Thyroid gland (tissue), 4 donors: ENCODE results near the gene FAM13B.

ENCODE experiments used
- POLR2A ChIP-seq, 2 donors: fragments of 450-650 bp; IDR thresholded peaks; one replicate each; pipeline ENCODE4 v1.6.1; 2017; ENCODE audit warnings: antibody characterized with exemption in 2 of 2, mild to moderate bottlenecking in 2 of 2, moderate library complexity in 1 of 2
- TF ChIP-seq, protein P1 (sequence below), 6 experiments: fragments of 200-600 bp in 3 of 6; fragments of 450-650 bp in 3 of 6; sonication (generic) in 3 of 6; IDR thresholded peaks; one replicate each; pipeline ENCODE4 v1.5.1; 2016 to 2019; ENCODE audit warnings: antibody characterized with exemption in 6 of 6, mild to moderate bottlenecking in 2 of 6, inconsistent platforms in 1 of 6, moderate library complexity in 1 of 6

- TF ChIP-seq, protein P1, sequence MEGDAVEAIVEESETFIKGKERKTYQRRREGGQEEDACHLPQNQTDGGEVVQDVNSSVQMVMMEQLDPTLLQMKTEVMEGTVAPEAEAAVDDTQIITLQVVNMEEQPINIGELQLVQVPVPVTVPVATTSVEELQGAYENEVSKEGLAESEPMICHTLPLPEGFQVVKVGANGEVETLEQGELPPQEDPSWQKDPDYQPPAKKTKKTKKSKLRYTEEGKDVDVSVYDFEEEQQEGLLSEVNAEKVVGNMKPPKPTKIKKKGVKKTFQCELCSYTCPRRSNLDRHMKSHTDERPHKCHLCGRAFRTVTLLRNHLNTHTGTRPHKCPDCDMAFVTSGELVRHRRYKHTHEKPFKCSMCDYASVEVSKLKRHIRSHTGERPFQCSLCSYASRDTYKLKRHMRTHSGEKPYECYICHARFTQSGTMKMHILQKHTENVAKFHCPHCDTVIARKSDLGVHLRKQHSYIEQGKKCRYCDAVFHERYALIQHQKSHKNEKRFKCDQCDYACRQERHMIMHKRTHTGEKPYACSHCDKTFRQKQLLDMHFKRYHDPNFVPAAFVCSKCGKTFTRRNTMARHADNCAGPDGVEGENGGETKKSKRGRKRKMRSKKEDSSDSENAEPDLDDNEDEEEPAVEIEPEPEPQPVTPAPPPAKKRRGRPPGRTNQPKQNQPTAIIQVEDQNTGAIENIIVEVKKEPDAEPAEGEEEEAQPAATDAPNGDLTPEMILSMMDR (IDR thresholded peaks at IDR 0.05) = no peak
- no peak for TF ChIP-seq POLR2A (IDR thresholded peaks at IDR 0.05)
Measured at GRCh38 chr5:138078006-138078643, 45.2 kb upstream of the FAM13B start.
